H1 (cell line): ENCODE measurements around the gene FBXW2. TPM values are rescaled to one million over a fixed set of nuclear protein-coding genes. Genes with fewer than 3 reads are reported as not detected.

ENCODE experiments used
- CTCF ChIA-PET: fragments of 300-600 bp; sonication (Branson Sonifier 250); formaldehyde crosslinking; loops from one replicate; lab custom pipeline; 2021; ENCODE audit not compliant: partially characterized antibody; lab: Charles Lee
- POLR2A ChIA-PET: fragments of 300-600 bp; sonication (Branson Sonifier 250); formaldehyde crosslinking; loops from one replicate; lab custom pipeline; 2021; ENCODE audit warnings: inconsistent platforms; ENCODE audit not compliant: partially characterized antibody; lab: Charles Lee
- DNase-seq, 2 experiments: peaks; one replicate each; pipeline versions ENCODE4 v3.0.0 to v3.0.0-alpha.2; 2010 to 2022; ENCODE audit warnings: low spot score in 2 of 2, low read depth in 1 of 2, mixed read lengths in 1 of 2
- FAIRE-seq: peaks from 2 replicates; lab custom pipeline; 2011; peaks lifted over from hg19 to GRCh38; lab: Jason Lieb, UNC
- H2AFZ ChIP-seq: 2 replicates; pipeline ENCODE4 v1.8.1; 2012; ENCODE audit warnings: low read length, inconsistent platforms
- H2AK5ac ChIP-seq: 2 replicates; pipeline ENCODE4 v1.6.1; 2013; ENCODE audit warnings: low read depth, low read length
- H2BK120ac ChIP-seq: replicated peaks from 2 replicates; pipeline ENCODE3; 2013; ENCODE audit warnings: low read depth, low read length, inconsistent platforms
- H2BK12ac ChIP-seq: 2 replicates; pipeline ENCODE4 v1.6.1; 2013; ENCODE audit warnings: low read depth, low read length
- H2BK15ac ChIP-seq: 2 replicates; pipeline ENCODE4 v1.6.1; 2013; ENCODE audit warnings: low read length
- H2BK20ac ChIP-seq: 2 replicates; pipeline ENCODE4 v1.6.1; 2013; ENCODE audit warnings: low read length
- H2BK5ac ChIP-seq: 2 replicates; pipeline ENCODE4 v1.6.1; 2013; ENCODE audit warnings: low read depth, low read length
- H3K14ac ChIP-seq: 2 replicates; pipeline ENCODE4 v1.6.1; 2013; ENCODE audit warnings: inconsistent platforms; ENCODE audit not compliant: insufficient read length
- H3K18ac ChIP-seq: 2 replicates; pipeline ENCODE4 v1.6.1; 2013; ENCODE audit warnings: low read length; ENCODE audit errors: extremely low read depth
- H3K23ac ChIP-seq: 2 replicates; pipeline ENCODE4 v1.6.1; 2013; ENCODE audit warnings: inconsistent platforms; ENCODE audit not compliant: insufficient read length
- H3K23me2 ChIP-seq: 2 replicates; pipeline ENCODE4 v1.6.1; 2013; ENCODE audit warnings: low read depth, low read length
- H3K27ac ChIP-seq: 2 replicates; pipeline ENCODE4 v1.6.1; 2011; ENCODE audit warnings: low read depth, low read length, inconsistent platforms
- H3K27me3 ChIP-seq, 4 experiments: replicated peaks in 1 of 4; 1 replicate in 1 of 4; 2 replicates in 3 of 4; pipeline versions ENCODE4 v1.6.1 to v1.8.1; 2011 to 2013; ENCODE audit warnings: low read length in 3 of 4, mild to moderate bottlenecking in 3 of 4, inconsistent platforms in 2 of 4, mixed read lengths in 2 of 4, moderate library complexity in 1 of 4; ENCODE audit not compliant: control insufficient read depth in 3 of 4, insufficient read depth in 3 of 4; ENCODE audit errors: extremely low read depth in 1 of 4
- H3K36me3 ChIP-seq, 4 experiments: 2 replicates each; pipeline versions ENCODE4 v1.6.1 to v1.8.1; 2011 to 2013; ENCODE audit warnings: mild to moderate bottlenecking in 4 of 4, low read length in 3 of 4, moderate library complexity in 2 of 4, control low read depth in 1 of 4, inconsistent platforms in 1 of 4; ENCODE audit not compliant: insufficient read depth in 4 of 4, control insufficient read depth in 2 of 4
- H3K4ac ChIP-seq: replicated peaks from 2 replicates; pipeline ENCODE3; 2013; ENCODE audit warnings: low read length, low read depth, mixed read lengths, inconsistent platforms; ENCODE audit not compliant: insufficient read length
- H3K4me1 ChIP-seq, 4 experiments: replicated peaks in 1 of 4; 1 replicate in 1 of 4; 2 replicates in 3 of 4; pipeline versions ENCODE4 v1.6.1 to v1.8.1; 2011 to 2013; ENCODE audit warnings: low read length in 3 of 4, inconsistent platforms in 2 of 4, mixed read lengths in 1 of 4; ENCODE audit not compliant: insufficient read depth in 4 of 4, control insufficient read depth in 3 of 4
- H3K4me2 ChIP-seq, 2 experiments: 2 replicates each; pipeline versions ENCODE4 v1.6.1 to v1.8.1; 2011 to 2013; ENCODE audit warnings: low read depth in 2 of 2, low read length in 2 of 2, control low read depth in 1 of 2, inconsistent platforms in 1 of 2, mild to moderate bottlenecking in 1 of 2; ENCODE audit not compliant: insufficient read depth in 1 of 2
- H3K4me3 ChIP-seq, 4 experiments: fragments of 200-600, 300-600 bp in 1 of 4; sonication (generic), shearing (Covaris generic), sonication (Bioruptor Twin) in 1 of 4; 2 replicates each; pipeline versions ENCODE4 v1.5.1 to v1.8.1; 2011 to 2016; ENCODE audit warnings: low read length in 4 of 4, low read depth in 3 of 4, control low read depth in 2 of 4, inconsistent platforms in 2 of 4, mild to moderate bottlenecking in 2 of 4, mixed read lengths in 1 of 4, moderate library complexity in 1 of 4; ENCODE audit not compliant: insufficient read depth in 2 of 4; ENCODE audit errors: extremely low read depth in 1 of 4
- H3K56ac ChIP-seq: replicated peaks from 2 replicates; pipeline ENCODE3; 2013; ENCODE audit warnings: low read depth, mild to moderate bottlenecking, mixed read lengths, low read length, inconsistent platforms; ENCODE audit not compliant: insufficient read length
- H3K79me1 ChIP-seq: 2 replicates; pipeline ENCODE4 v1.6.1; 2013; ENCODE audit warnings: low read depth, low read length, control low read depth
- H3K79me2 ChIP-seq, 2 experiments: 2 replicates each; pipeline versions ENCODE4 v1.6.1 to v1.8.1; 2012 to 2013; ENCODE audit warnings: low read length in 2 of 2, mild to moderate bottlenecking in 2 of 2, inconsistent platforms in 1 of 2; ENCODE audit not compliant: insufficient read depth in 2 of 2, control insufficient read depth in 1 of 2
- H3K9ac ChIP-seq, 4 experiments: replicated peaks in 1 of 4; 1 replicate in 1 of 4; 2 replicates in 3 of 4; pipeline versions ENCODE4 v1.6.1 to v1.8.1; 2011 to 2013; ENCODE audit warnings: low read depth in 3 of 4, low read length in 3 of 4, control low read depth in 2 of 4, mild to moderate bottlenecking in 2 of 4, moderate library complexity in 2 of 4, inconsistent platforms in 1 of 4; ENCODE audit errors: extremely low read depth in 1 of 4
- H3K9me3 ChIP-seq, 2 experiments: 2 replicates each; pipeline versions ENCODE4 v1.6.1 to v1.8.1; 2012 to 2013; ENCODE audit warnings: mild to moderate bottlenecking in 2 of 2, moderate library complexity in 2 of 2, control low read depth in 1 of 2, inconsistent platforms in 1 of 2, low read depth in 1 of 2, low read length in 1 of 2, mixed read lengths in 1 of 2; ENCODE audit not compliant: insufficient read depth in 2 of 2
- H4K20me1 ChIP-seq, 2 experiments: replicated peaks in 1 of 2; 2 replicates each; pipeline versions ENCODE3 to v1.8.1; 2011 to 2013; ENCODE audit warnings: inconsistent platforms in 2 of 2, low read length in 2 of 2, mild to moderate bottlenecking in 1 of 2; ENCODE audit not compliant: insufficient read depth in 2 of 2, control insufficient read depth in 1 of 2
- H4K5ac ChIP-seq: 2 replicates; pipeline ENCODE4 v1.6.1; 2013; ENCODE audit warnings: low read length, low read depth, mixed read lengths, inconsistent platforms; ENCODE audit not compliant: insufficient read length
- H4K8ac ChIP-seq: 2 replicates; pipeline ENCODE4 v1.8.0; 2013; ENCODE audit warnings: mild to moderate bottlenecking, moderate library complexity, low read length, inconsistent platforms; ENCODE audit not compliant: insufficient read depth; ENCODE audit errors: extremely low read depth
- H4K91ac ChIP-seq: replicated peaks from 2 replicates; pipeline ENCODE3; 2013; ENCODE audit warnings: low read length, mixed read lengths, inconsistent platforms; ENCODE audit not compliant: insufficient read length
- ASH2L ChIP-seq: fragments of 200-600, 300-600 bp; sonication (generic); IDR thresholded peaks from one replicate; pipeline ENCODE4 v1.7.1; 2017; ENCODE audit warnings: low read length
- CBX8 ChIP-seq: fragments of 300-800, 300-1000 bp; sonication (generic); IDR thresholded peaks from 2 replicates; pipeline ENCODE4 v1.7.1; 2016; ENCODE audit warnings: low read depth, low read length, borderline replicate concordance
- CHD2 ChIP-seq: IDR thresholded peaks from 2 replicates; pipeline ENCODE4 v1.6.1; 2012; ENCODE audit warnings: low read length, improper control_type of control experiment
- JUND ChIP-seq: IDR thresholded peaks from 2 replicates; pipeline ENCODE4 v1.6.1; 2011; ENCODE audit warnings: mild to moderate bottlenecking, improper control_type of control experiment, low read length
- POLR2AphosphoS5 ChIP-seq: IDR thresholded peaks from 2 replicates; pipeline ENCODE4 v1.6.1; 2011; ENCODE audit warnings: low read depth, low read length
- RNF2 ChIP-seq: fragments of 200-900, 300-1000 bp; sonication (generic); IDR thresholded peaks from 2 replicates; pipeline ENCODE4 v1.7.1; 2016; ENCODE audit warnings: borderline replicate concordance, low read depth, mild to moderate bottlenecking, antibody characterized with exemption, low read length; ENCODE audit not compliant: poor library complexity, severe bottlenecking; ENCODE audit errors: missing control alignments
- SP2 ChIP-seq: IDR thresholded peaks from 2 replicates; pipeline ENCODE4 v1.6.1; 2012; ENCODE audit warnings: mild to moderate bottlenecking, low read length, inconsistent platforms
- SP4 ChIP-seq: IDR thresholded peaks from 2 replicates; pipeline ENCODE4 v1.6.1; 2012; ENCODE audit warnings: low read length, inconsistent platforms
- TEAD4 ChIP-seq: IDR thresholded peaks from 2 replicates; pipeline ENCODE4 v1.6.1; 2012; ENCODE audit warnings: low read depth, low read length, inconsistent platforms, mixed read lengths
- WGBS, 2 experiments: shearing (Covaris generic) in 1 of 2; methylation state at CpG; one replicate each; pipeline versions ENCODE4 v1.1.6 to v1.1.7; 2013 to 2015; ENCODE audit warnings: low lambda C conversion rate in 2 of 2, mixed read lengths in 2 of 2, inconsistent platforms in 1 of 2, low coverage in 1 of 2, missing lambda C conversion rate in 1 of 2; ENCODE audit not compliant: insufficient replicate concordance in 2 of 2, insufficient coverage in 1 of 2, insufficient read length in 1 of 2; ENCODE audit errors: extremely low coverage in 1 of 2, missing lambda C conversion rate in 1 of 2; 5-methylcytosine and 5-hydroxymethylcytosine counted together
- polyA plus RNA-seq, 7 experiments: library from polyadenylated mRNA; depleted of rRNA in 3 of 7; stranded (reverse) in 5 of 7; unstranded in 2 of 7; fragments of >200 nt in 5 of 7; fragments of 200-250 nt in 2 of 7; gene quantifications; 1 replicate in 5 of 7; 2 replicates in 1 of 7; 4 replicates in 1 of 7; pipeline versions ENCODE4 v1.2.1 to v1.2.3, GENCODE V29; 2011 to 2013; ENCODE audit warnings: missing spikeins in 2 of 7, mixed read lengths in 2 of 7
- total RNA-seq: library from RNA; stranded (reverse); fragmentation: NEBNext Ultra II Directional; extraction: Animal tissue kit (Norgen Biotek cat#: 25700); gene quantifications from 2 replicates; pipeline ENCODE4 v1.2.1, GENCODE V29; 2021

FBXW2 gene
- total and polyA plus RNA-seq, 2 of the 8 experiments (the other 6 are each of a cell fraction or from before 2014, with no cell fraction given), result 19.2 to 65.3 TPM

GRCh38 chr9:120715389-120715924, 77.8 kb downstream of the FBXW2 start:
- Histone ChIP-seq H3K4ac (no peak overlapping the region), H3K4me1 (peaks cover 0 to 9% (median 8%) of the 10 kb centered on the region in 4 experiments; a peak in 4 of 7 replicates), H3K4me3 (peak overlapping the region; percentile 56 to 81 (median 70); a peak in 7 of 8 replicates), H3K56ac (no peak overlapping the region), H3K36me3 (no peaks in the 10 kb centered on the region), H4K91ac (no peak overlapping the region), H4K20me1 (peaks cover 0 to 2% of the 10 kb centered on the region in 2 experiments), H2BK15ac (no peak overlapping the region), H2AFZ (0 out of 2 replicates have a peak overlapping the region, but pooled peaks have one; percentile 89), H3K79me1 (no peaks in the 10 kb centered on the region), H4K5ac (no peak overlapping the region), H2BK120ac (no peak overlapping the region), H3K23ac (no peak overlapping the region), H3K9ac (no peak overlapping the region; a peak in 2 of 7 replicates), H3K18ac (0 out of 2 replicates have a peak overlapping the region, but pooled peaks have one; percentile 75), H3K27ac (no peak overlapping the region), H2AK5ac (no peak overlapping the region), H2BK5ac (no peak overlapping the region), H3K14ac (no peak overlapping the region), H3K4me2 (peak overlapping the region; percentile 73 to 78), H3K9me3 (no peaks in the 10 kb centered on the region), H3K79me2 (no peaks in the 10 kb centered on the region), H2BK12ac (no peak overlapping the region), H3K23me2 (peaks cover 13% of the 10 kb centered on the region; the same call in 1 of the 2 replicates), H3K27me3 (peaks cover 4 to 17% (median 15%) of the 10 kb centered on the region in 4 experiments; a peak in 6 of 7 replicates), H2BK20ac (no peak overlapping the region), H4K8ac (peak overlapping the region; percentile 45; the same call in 1 of the 2 replicates)
- DNase-seq, result peak; percentile 34 to 62
- 56% methylated on average over 13 of the region's 14 CpGs; no CpG with 5 or more reads in 1 of the 2 experiments for WGBS, 2 experiments
- ChIA-PET CTCF (interaction anchor here (1.1 to 1.5 kb wide), 4 partner anchors 9 to 104 kb away, joined by 4 to 6 read pairs (median 4); no protein-coding TSS in a partner anchor), POLR2A (interaction anchor here (0.6 to 1.6 kb wide), 10 partner anchors 8 to 138 kb away, joined by 3 to 7 read pairs (median 3); partner anchors contain the start of gene FBXW2)
- TF ChIP-seq SP2 (no peak), CHD2 (no peak), SP4 (no peak), CBX8 (no peak), TEAD4 (peak; percentile 52), ASH2L (no peak), POLR2AphosphoS5 (peak; percentile 48; the same call in 1 of the 2 replicates), RNF2 (no peak), JUND (no peak)
- FAIRE-seq, result no peak
